Fibroblast of lung (primary cell): Measurements from ENCODE around the gene CDHR2. TPM values are rescaled to one million over a fixed set of nuclear protein-coding genes. Genes with fewer than 3 reads are reported as not detected.

ENCODE experiments used
- DNase-seq, 2 donors: peaks; one replicate each; pipeline versions ENCODE4 v3.0.0 to v3.0.0-alpha.2; 2010; ENCODE audit warnings: low read depth in 2 of 2
- H2AFZ ChIP-seq: 2 replicates; pipeline ENCODE4 v1.5.1; 2012; ENCODE audit warnings: low read length, control low read depth, inconsistent platforms
- H3K27ac ChIP-seq: 2 replicates; pipeline ENCODE4 v1.5.1; 2011; ENCODE audit warnings: low read length, control low read depth; ENCODE audit not compliant: insufficient read depth
- H3K27me3 ChIP-seq: 2 replicates; pipeline ENCODE4 v1.5.1; 2011; ENCODE audit warnings: mild to moderate bottlenecking, low read length; ENCODE audit not compliant: control insufficient read depth, insufficient read depth
- H3K36me3 ChIP-seq: 2 replicates; pipeline ENCODE4 v1.5.1; 2011; ENCODE audit warnings: low read length; ENCODE audit not compliant: control insufficient read depth, insufficient read depth
- H3K4me1 ChIP-seq: 2 replicates; pipeline ENCODE4 v1.5.1; 2011; ENCODE audit warnings: low read length; ENCODE audit not compliant: control insufficient read depth, insufficient read depth; ENCODE audit errors: extremely low read depth
- H3K4me2 ChIP-seq: 2 replicates; pipeline ENCODE4 v1.5.1; 2011; ENCODE audit warnings: low read length, control low read depth; ENCODE audit not compliant: insufficient read depth; ENCODE audit errors: extremely low read depth
- H3K4me3 ChIP-seq, 4 experiments: fragments of 200-600 bp in 1 of 4; sonication (generic) in 1 of 4; replicated peaks in 1 of 4; 2 replicates each; pipeline ENCODE4 v1.5.1; 2011 to 2016; ENCODE audit warnings: low read length in 4 of 4, low read depth in 3 of 4, mild to moderate bottlenecking in 3 of 4, control low read depth in 2 of 4, inconsistent platforms in 1 of 4, mixed read lengths in 1 of 4; ENCODE audit not compliant: insufficient read depth in 1 of 4; ENCODE audit errors: control extremely low read depth in 1 of 4
- H3K79me2 ChIP-seq: 2 replicates; pipeline ENCODE4 v1.5.1; 2012; ENCODE audit warnings: mild to moderate bottlenecking, low read length, inconsistent platforms; ENCODE audit not compliant: control insufficient read depth, insufficient read depth
- H3K9ac ChIP-seq: 2 replicates; pipeline ENCODE4 v1.5.1; 2011; ENCODE audit warnings: mild to moderate bottlenecking, low read length, control low read depth; ENCODE audit not compliant: insufficient read depth
- H3K9me3 ChIP-seq: 2 replicates; pipeline ENCODE4 v1.5.1; 2012; ENCODE audit warnings: low read depth, low read length; ENCODE audit not compliant: control insufficient read depth, insufficient read depth
- H4K20me1 ChIP-seq: 2 replicates; pipeline ENCODE4 v1.5.1; 2011; ENCODE audit warnings: low read length; ENCODE audit not compliant: control insufficient read depth, insufficient read depth; ENCODE audit errors: extremely low read depth
- CTCF ChIP-seq, 2 donors: IDR thresholded peaks in 1 of 2; conservative IDR thresholded peaks in 1 of 2; 1 replicate in 1 of 2; 2 replicates in 1 of 2; pipeline ENCODE4 v1.5.1; 2011 to 2012; ENCODE audit warnings: low read length in 2 of 2, control low read depth in 1 of 2, inconsistent platforms in 1 of 2, low read depth in 1 of 2, mild to moderate bottlenecking in 1 of 2
- EZH2 ChIP-seq: IDR thresholded peaks from 2 replicates; pipeline ENCODE4 v1.5.1; 2012; ENCODE audit warnings: low read length, control low read depth, mild to moderate bottlenecking; ENCODE audit errors: missing control alignments
- polyA plus RNA-seq, 2 donors: library from polyadenylated mRNA; depleted of rRNA in 1 of 2; stranded (reverse) in 1 of 2; unstranded in 1 of 2; fragments of >200 nt; gene quantifications; 2 replicates each; pipeline ENCODE4 v1.2.1, GENCODE V29; 2011 to 2012; ENCODE audit warnings: missing spikeins in 1 of 2
- total RNA-seq: library from RNA; depleted of rRNA; stranded (reverse); fragments of >200 nt; gene quantifications from 2 replicates; pipeline ENCODE4 v1.2.1, GENCODE V29; 2014

The CDHR2 gene
- total and polyA plus RNA-seq, 2 donors (not counting 1 experiment from before 2014, with no cell fraction given), result under 0.01 TPM; not detected in 1

DNA sequence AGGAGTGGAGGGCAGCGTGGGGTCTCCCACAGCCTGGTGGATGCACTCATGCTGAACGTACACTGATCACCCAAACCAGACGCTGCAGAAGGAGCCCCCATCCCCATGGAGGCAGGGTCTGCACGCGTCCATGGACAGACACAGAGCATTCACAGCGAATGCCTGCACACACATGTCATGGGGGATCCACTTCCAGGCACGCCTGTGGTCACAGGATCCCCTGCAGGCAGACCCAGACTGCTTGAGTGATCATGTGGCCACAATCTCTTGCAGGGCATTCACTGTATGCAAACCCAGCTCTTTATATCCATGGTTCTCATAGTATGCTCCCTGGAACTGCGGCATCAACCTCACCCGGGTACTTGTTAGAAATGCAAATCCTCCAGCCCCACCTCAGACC is 75.8 kb downstream of the CDHR2 start:
- Histone ChIP-seq H2AFZ (no peak overlapping the region), H4K20me1 (no peaks in the 10 kb centered on the region), H3K36me3 (no peaks in the 10 kb centered on the region), H3K4me2 (no peak overlapping the region), H3K4me3 (no peak overlapping the region), H3K27me3 (peaks cover 13% of the 10 kb centered on the region), H3K79me2 (no peaks in the 10 kb centered on the region), H3K4me1 (peaks cover 7% of the 10 kb centered on the region), H3K9me3 (no peaks in the 10 kb centered on the region), H3K27ac (no peak overlapping the region), H3K9ac (no peak overlapping the region)
- DNase-seq, result no peak
- TF ChIP-seq CTCF (conservative IDR thresholded peaks at IDR 0.05 in 1 of 2, IDR thresholded peaks at IDR 0.05 in 1 of 2; ENCODE audit: low read depth in 1 of 2, low read length in 2 of 2), result no peak
- TF ChIP-seq EZH2, result no peak

- Histone ChIP-seq H3K4me2 (no peak overlapping the region), H3K36me3 (no peaks in the 10 kb centered on the region), H3K79me2 (no peaks in the 10 kb centered on the region), H4K20me1 (no peaks in the 10 kb centered on the region), H3K9ac (no peak overlapping the region), H3K27ac (no peak overlapping the region), H2AFZ (no peak overlapping the region), H3K4me1 (peaks cover 7% of the 10 kb centered on the region), H3K27me3 (peaks cover 11% of the 10 kb centered on the region), H3K9me3 (no peaks in the 10 kb centered on the region), H3K4me3 (no peak overlapping the region)
- no peak for TF ChIP-seq CTCF (conservative IDR thresholded peaks at IDR 0.05 in 1 of 2, IDR thresholded peaks at IDR 0.05 in 1 of 2; ENCODE audit: low read depth in 1 of 2, low read length in 2 of 2)
- no peak for DNase-seq
Observed at GRCh38 chr5:176625512-176625911, 76.4 kb downstream of the CDHR2 start.

DNA sequence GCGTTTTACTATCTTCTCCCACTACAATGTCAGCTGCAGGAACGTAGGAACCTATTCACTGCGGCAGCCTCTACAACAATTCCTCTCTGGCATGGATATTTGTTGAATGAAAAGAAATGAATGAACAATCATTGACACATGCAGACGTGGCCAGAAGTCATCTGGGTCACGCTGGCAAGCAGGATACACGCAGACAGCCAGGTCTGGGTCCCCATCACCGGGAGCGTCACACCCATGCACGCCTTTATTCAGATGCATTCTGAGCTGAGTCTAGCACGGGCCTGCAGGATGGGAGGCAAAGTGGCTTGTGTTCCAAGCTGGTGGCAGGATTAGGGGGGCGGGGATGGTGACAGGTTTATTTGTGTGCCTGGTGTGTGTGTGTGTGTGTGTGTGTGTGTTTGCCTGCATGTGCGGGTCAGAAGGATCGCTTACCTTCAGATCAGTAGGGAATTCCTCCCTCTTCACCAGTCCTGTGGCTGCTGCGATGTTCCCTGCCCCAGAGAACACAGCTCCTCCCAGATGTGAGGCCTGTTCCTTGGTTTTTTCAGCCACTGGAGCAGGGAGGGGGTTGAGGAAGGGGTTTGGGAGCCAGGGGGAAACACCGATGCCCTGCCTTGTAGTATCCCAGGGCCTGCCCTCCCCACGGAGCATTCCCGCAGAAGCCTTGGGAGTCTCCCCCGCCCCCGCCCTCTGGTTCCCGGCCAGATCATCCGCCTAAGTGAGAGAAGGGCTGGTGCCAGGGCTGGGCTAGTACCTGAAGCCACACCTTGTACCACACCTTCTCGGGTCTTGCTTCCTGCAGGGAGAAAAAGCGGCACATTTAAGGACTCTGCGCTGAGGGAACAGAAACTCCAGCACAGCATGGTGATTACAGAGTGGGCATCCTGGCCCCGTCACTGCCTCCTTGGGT is 77.1 kb downstream of the CDHR2 start:
- Histone ChIP-seq H3K27me3 (peaks cover 9% of the 10 kb centered on the region), H3K9me3 (no peaks in the 10 kb centered on the region), H3K36me3 (no peaks in the 10 kb centered on the region), H3K9ac (no peak overlapping the region), H3K27ac (no peak overlapping the region), H3K4me2 (no peak overlapping the region), H3K4me3 (no peak overlapping the region), H4K20me1 (no peaks in the 10 kb centered on the region), H3K4me1 (peaks cover 3% of the 10 kb centered on the region), H3K79me2 (no peaks in the 10 kb centered on the region), H2AFZ (no peak overlapping the region)
- TF ChIP-seq CTCF (conservative IDR thresholded peaks at IDR 0.05 in 1 of 2, IDR thresholded peaks at IDR 0.05 in 1 of 2; ENCODE audit: low read depth in 1 of 2, low read length in 2 of 2), result no peak
- no peak for DNase-seq
